Pulmonary artery endothelial cell (primary cell): ENCODE measurements around the gene SPOCK3. TPM values are rescaled to one million over a fixed set of nuclear protein-coding genes. Genes with fewer than 3 reads are reported as not detected.

Source experiments
- DNase-seq: peaks from one replicate; pipeline ENCODE4 v3.0.0-alpha.2; 2011; ENCODE audit warnings: low read depth, low spot score
- total RNA-seq: library from RNA; depleted of rRNA; stranded (reverse); fragments of >200 nt; gene quantifications from 2 replicates; pipeline ENCODE4 v1.2.3, GENCODE V29; 2014

The SPOCK3 gene
- total RNA-seq, 1 donor from 2014 or later = not detected

- no peak for DNase-seq
These were observed 57.4 kb downstream of the SPOCK3 start for GRCh38 chr4:167176723-167177367.

- DNase-seq = no peak
These were observed 62.4 kb downstream of the SPOCK3 start for GRCh38 chr4:167171928-167172327.

- DNase-seq = no peak
These were observed 65.7 kb downstream of the SPOCK3 start for GRCh38 chr4:167168611-167169010.

- DNase-seq = no peak
These were observed 83.7 kb downstream of the SPOCK3 start for GRCh38 chr4:167150587-167150986.

- no peak for DNase-seq
These were observed 89.7 kb downstream of the SPOCK3 start for GRCh38 chr4:167144605-167145004.

GRCh38 chr4:167143018-167143417, 91.3 kb downstream of the SPOCK3 start:
- no peak for DNase-seq

- DNase-seq = no peak
These were observed 98.0 kb downstream of the SPOCK3 start for GRCh38 chr4:167136270-167136669.

- no peak for DNase-seq
These were observed 105.1 kb downstream of the SPOCK3 start for GRCh38 chr4:167129146-167129545.

GRCh38 chr4:167119392-167119791, 114.9 kb downstream of the SPOCK3 start:
- DNase-seq = no peak

- no peak for DNase-seq
These were observed 117.0 kb downstream of the SPOCK3 start for GRCh38 chr4:167117273-167117672.

- no peak for DNase-seq
These were observed 119.8 kb downstream of the SPOCK3 start for GRCh38 chr4:167114416-167114971.

- DNase-seq = no peak
These were observed 122.7 kb downstream of the SPOCK3 start for GRCh38 chr4:167111622-167112021.

- no peak for DNase-seq
These were observed 123.2 kb downstream of the SPOCK3 start for GRCh38 chr4:167111092-167111491.

GRCh38 chr4:167109859-167110258, 124.4 kb downstream of the SPOCK3 start:
- no peak for DNase-seq

GRCh38 chr4:167105857-167106256, 128.4 kb downstream of the SPOCK3 start:
- no peak for DNase-seq

- no peak for DNase-seq
These were observed 131.8 kb downstream of the SPOCK3 start for GRCh38 chr4:167102475-167102874.

- no peak for DNase-seq
These were observed 133.3 kb downstream of the SPOCK3 start for GRCh38 chr4:167101035-167101434.

GRCh38 chr4:167100120-167100519, 134.2 kb downstream of the SPOCK3 start:
- DNase-seq = no peak

- no peak for DNase-seq
These were observed 146.2 kb downstream of the SPOCK3 start for GRCh38 chr4:167088115-167088514.

GRCh38 chr4:167084321-167084720, 150.0 kb downstream of the SPOCK3 start:
- DNase-seq = no peak

- no peak for DNase-seq
These were observed 154.5 kb downstream of the SPOCK3 start for GRCh38 chr4:167079762-167080161.

GRCh38 chr4:167052631-167053091, 181.6 kb downstream of the SPOCK3 start:
- DNase-seq = no peak

- DNase-seq = no peak
These were observed 185.0 kb downstream of the SPOCK3 start for GRCh38 chr4:167049257-167049656.
